Pancreas (tissue), 10 donors: ENCODE results near the gene VPS35L. TPM values are rescaled to one million over a fixed set of nuclear protein-coding genes. Genes with fewer than 3 reads are reported as not detected.
A peak's percentile ranks its signal among the peaks of the same experiment; 100 is the strongest.

Experiments used
- ATAC-seq, 4 donors: fragments of 200-7000 bp; cut with Tn5 transposase; one replicate each; pipeline versions ENCODE4 v1.8.0 to v1.9.1; 2020; ENCODE audit warnings: mild to moderate bottlenecking in 4 of 4, moderate library complexity in 4 of 4
- DNase-seq, 6 donors: peaks; one replicate each; pipeline ENCODE4 v3.0.0-alpha.2; 2020
- FAIRE-seq: peaks from 2 replicates; lab custom pipeline; 2012; peaks lifted over from hg19 to GRCh38; lab: Jason Lieb, UNC
- H3K27ac ChIP-seq, 4 donors: fragments of 200-600 bp; sonication (generic); 1 replicate in 3 of 4; 2 replicates in 1 of 4; pipeline versions ENCODE4 v1.5.0 to v1.8.0; 2020
- H3K27me3 ChIP-seq, 4 donors: fragments of 200-600 bp; one replicate each; pipeline ENCODE4 v1.8.0; 2021
- H3K36me3 ChIP-seq, 3 donors: fragments of 200-600 bp; sonication (generic) in 1 of 3; one replicate each; pipeline versions ENCODE4 v1.5.0 to v1.8.0; 2020 to 2021
- H3K4me1 ChIP-seq, 3 donors: fragments of 200-600 bp; one replicate each; pipeline ENCODE4 v1.8.0; 2021
- H3K4me3 ChIP-seq, 4 donors: fragments of 200-600 bp; sonication (generic) in 2 of 4; one replicate each; pipeline versions ENCODE4 v1.5.0 to v1.8.0; 2020 to 2021
- H3K9me3 ChIP-seq, 4 donors: fragments of 200-600 bp; one replicate each; pipeline ENCODE4 v1.8.0; 2021
- WGBS, 2 donors: extraction: QIAGEN DNeasy Blood & Tissue Kit; methylation state at CpG; one replicate each; pipeline ENCODE4 v1.1.7; 2013; 5-methylcytosine and 5-hydroxymethylcytosine counted together
- intact Hi-C, 3 donors: fragments of 100-400 bp; cut with DNase I; formaldehyde crosslinking; loops; one replicate each; pipeline versions ENCODE4 v1.11.1 to v1.14.2; 2022
- polyA plus RNA-seq, 2 donors: library from polyadenylated mRNA; stranded (reverse); fragments of 200-250 nt; gene quantifications; one replicate each; pipeline ENCODE4 v1.2.3, GENCODE V29; 2013
- total RNA-seq, 6 donors: library from RNA; stranded (reverse); fragmentation: NEBNext Ultra II Directional in 4 of 6; extraction: Animal tissue kit (Norgen Biotek cat#: 25700) in 4 of 6; gene quantifications; one replicate each; pipeline versions ENCODE4 v1.2.1 to v1.2.4, GENCODE V29; 2021 to 2023
- TF ChIP-seq, protein P1 (sequence below), 4 donors: fragments of 200-600 bp; sonication (generic) in 3 of 4; IDR thresholded peaks; one replicate each; pipeline versions ENCODE4 v1.5.0 to v1.8.0; 2021; ENCODE audit warnings: antibody characterized with exemption in 4 of 4
- donor health status: healthy with polysubstance abuse.
- donor health status: DM: no; HTN: no; CAD: no; lungs with moderate emphysema.
- donor health status: DM: no; HTN: no; CAD: no.
- donor health status: control.
- donor health status: control.
- donor health status: Bipolar disorder and iron deficiency.
- donor health status: DM: yes; HTN: yes; CAD: no.
- donor health status: DM: no; HTN: no; CAD: no.
- donor health status: DM: no; HTN: no; CAD: no.
- donor health status: DM: yes; HTN: yes; CAD: no.

VPS35L gene
- total and polyA plus RNA-seq, 8 donors, result 15.2 to 35.3 (median 22.3) TPM

DNA sequence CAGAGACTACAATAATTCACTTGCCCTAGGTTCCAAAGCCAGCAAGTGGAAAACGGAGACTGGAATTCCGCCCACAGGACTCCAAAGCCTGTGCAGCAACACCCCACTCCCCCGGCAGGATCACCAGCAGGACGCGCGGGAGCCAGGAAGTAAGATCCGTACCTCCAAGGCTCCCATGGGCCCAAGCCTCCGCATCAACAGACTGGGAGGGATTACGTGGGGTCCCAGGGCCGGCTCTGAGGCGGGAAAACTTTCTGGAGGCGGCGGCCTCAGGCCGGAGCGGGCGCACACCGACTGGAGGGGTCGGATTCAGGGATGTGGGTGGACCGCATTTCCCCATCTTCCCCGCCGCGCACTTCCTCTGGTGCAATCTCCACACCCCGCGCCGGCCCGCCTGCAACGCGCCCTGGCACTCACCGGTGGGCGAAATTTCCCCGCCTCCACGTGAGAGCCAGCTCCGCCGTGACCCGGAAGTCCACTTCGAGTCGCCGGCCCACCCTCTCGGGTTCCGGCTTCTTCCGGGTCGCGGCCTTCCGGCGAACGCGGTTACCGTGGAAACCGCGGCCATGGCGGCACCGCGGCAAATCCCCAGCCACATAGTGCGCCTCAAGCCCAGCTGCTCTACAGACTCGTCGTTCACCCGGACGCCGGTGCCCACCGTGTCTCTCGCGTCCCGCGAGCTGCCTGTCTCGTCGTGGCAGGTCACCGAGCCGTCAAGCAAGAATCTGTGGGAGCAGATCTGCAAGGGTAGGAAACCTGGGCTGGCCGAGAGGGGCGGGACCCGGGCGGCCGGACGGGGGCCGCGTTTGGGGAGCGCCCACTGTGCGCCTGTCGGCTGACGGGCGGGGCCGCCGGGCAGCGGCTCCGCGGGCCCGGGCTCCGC, 162.5 kb downstream of the VPS35L start, which contains the start of the genes IQCK and KNOP1:
IQCK (plus strand) TSS at position 531 of the 883 bp plus-strand sequence; CDS start at position 567, 36 bp downstream.
KNOP1 (minus strand) TSS at position 487 of the 883 bp plus-strand sequence. CDS start 3,192 bp downstream, outside the sequence.
- intact Hi-C loops, result loop anchor here in 2 of 3 donors (10.0 kb wide), 2 partner anchors 97 to 167 kb away; partner anchors contain the start of gene GPRC5B (in 2 of the 2)
- Histone ChIP-seq H3K27ac (peak within 1 kb of the TSS; percentile 46 to 76 (median 61)), H3K9me3 (no peaks in the 10 kb centered on the region), H3K4me1 (peaks cover 6 to 23% (median 12%) of the 10 kb centered on the region in 3 donors), H3K36me3 (peaks cover 0 to 4% (median 0%) of the 10 kb centered on the region in 3 donors), H3K27me3 (no peaks in the 10 kb centered on the region), H3K4me3 (peak within 1 kb of the TSS; percentile 97 to 100 (median 100))
- TF ChIP-seq, protein P1, sequence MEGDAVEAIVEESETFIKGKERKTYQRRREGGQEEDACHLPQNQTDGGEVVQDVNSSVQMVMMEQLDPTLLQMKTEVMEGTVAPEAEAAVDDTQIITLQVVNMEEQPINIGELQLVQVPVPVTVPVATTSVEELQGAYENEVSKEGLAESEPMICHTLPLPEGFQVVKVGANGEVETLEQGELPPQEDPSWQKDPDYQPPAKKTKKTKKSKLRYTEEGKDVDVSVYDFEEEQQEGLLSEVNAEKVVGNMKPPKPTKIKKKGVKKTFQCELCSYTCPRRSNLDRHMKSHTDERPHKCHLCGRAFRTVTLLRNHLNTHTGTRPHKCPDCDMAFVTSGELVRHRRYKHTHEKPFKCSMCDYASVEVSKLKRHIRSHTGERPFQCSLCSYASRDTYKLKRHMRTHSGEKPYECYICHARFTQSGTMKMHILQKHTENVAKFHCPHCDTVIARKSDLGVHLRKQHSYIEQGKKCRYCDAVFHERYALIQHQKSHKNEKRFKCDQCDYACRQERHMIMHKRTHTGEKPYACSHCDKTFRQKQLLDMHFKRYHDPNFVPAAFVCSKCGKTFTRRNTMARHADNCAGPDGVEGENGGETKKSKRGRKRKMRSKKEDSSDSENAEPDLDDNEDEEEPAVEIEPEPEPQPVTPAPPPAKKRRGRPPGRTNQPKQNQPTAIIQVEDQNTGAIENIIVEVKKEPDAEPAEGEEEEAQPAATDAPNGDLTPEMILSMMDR (IDR thresholded peaks at IDR 0.05), result no peak
- 0% methylated on average over 84 to 88 of the region's 88 CpGs for WGBS, 2 donors
- DNase-seq, result peak; percentile 86 to 95 (median 88)
- ATAC-seq, result peak; percentile 96 to 99 (median 98)
- FAIRE-seq, result no peak

DNA sequence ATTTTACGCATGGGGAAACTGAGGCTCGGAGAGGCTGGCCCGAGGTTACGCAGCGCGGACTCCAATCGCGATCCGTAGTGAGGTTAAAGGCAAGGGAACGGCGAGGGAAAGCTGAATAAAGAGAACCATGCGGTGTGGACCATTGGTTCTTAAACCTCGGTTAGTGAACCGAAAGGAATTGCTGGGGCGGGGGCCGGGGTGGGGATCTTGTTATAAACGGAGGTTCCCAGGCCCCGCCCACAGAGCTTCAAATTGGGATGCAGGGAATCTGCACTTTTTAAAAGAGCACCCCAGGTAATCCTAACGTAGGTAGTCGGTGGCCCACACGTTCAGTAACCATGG, 163.1 kb downstream of the VPS35L start:
- peak overlapping the region in 2 of 4 donors; percentile 66 to 76 for H3K27ac ChIP-seq
- H3K4me3 ChIP-seq, result peak overlapping the region; percentile 97 to 100 (median 100)
- H3K4me1 ChIP-seq, result peaks cover 6 to 23% (median 12%) of the 10 kb centered on the region in 3 donors
- no peaks in the 10 kb centered on the region for H3K27me3 ChIP-seq
- H3K36me3 ChIP-seq, result peaks cover 0 to 4% (median 0%) of the 10 kb centered on the region in 3 donors
- peak in 1 of 6 donors; percentile 25 for DNase-seq
- 0 to 1% methylated on average over 21 of the region's 21 CpGs for WGBS, 2 donors
- intact Hi-C loops, result loop anchor here in 2 of 3 donors (10.0 kb wide), 2 partner anchors 96 to 166 kb away; partner anchors contain the start of gene GPRC5B (in 2 of the 2)
- ATAC-seq, result peak in 3 of 4 donors; percentile 4 to 28 (median 16)
- FAIRE-seq, result no peak
- H3K9me3 ChIP-seq, result no peaks in the 10 kb centered on the region
- TF ChIP-seq, protein P1 (IDR thresholded peaks at IDR 0.05), result no peak

DNA sequence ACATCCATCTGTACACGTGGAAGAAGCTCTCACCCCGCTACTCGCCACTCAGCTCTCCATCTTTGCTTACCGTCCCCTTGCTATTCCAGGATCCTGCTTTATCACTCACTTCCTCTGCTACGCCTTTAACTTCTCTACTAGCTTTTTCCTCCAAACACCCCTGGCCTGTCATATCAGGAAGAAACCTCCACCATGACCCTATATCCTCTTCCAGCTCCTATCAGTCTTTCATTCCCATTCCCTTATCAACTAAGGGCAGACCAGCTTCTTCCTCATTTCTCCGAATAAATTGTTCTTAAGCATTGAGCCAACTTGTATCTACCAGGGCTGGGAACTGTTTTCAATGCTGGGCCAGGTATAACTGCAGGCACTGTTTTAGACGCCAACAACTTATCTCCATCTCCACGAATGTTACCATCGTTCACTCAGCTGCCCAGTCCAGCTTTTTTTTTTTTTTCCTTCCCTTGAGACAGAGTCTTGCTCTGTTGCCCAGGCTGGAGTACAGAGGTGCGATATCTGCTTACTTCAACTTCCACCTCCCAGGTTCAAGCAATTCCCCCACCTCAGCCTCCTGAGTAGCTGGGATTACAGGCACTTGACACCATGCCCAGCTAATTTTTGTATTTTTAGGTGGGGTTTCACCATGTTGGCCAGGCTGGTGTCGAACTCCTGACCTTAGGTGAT, 166.9 kb downstream of the VPS35L start:
- FAIRE-seq (no peak), DNase-seq (no peak), ATAC-seq (no peak)
- Histone ChIP-seq H3K36me3 (no peaks in the 10 kb centered on the region), H3K4me3 (no peak overlapping the region), H3K27me3 (no peaks in the 10 kb centered on the region), H3K27ac (no peak overlapping the region), H3K9me3 (no peaks in the 10 kb centered on the region), H3K4me1 (peaks cover 0 to 6% (median 4%) of the 10 kb centered on the region in 3 donors)
- intact Hi-C loops, result no loop called here
- 81 to 83% methylated on average over 11 of the region's 11 CpGs for WGBS, 2 donors
- TF ChIP-seq, protein P1 (IDR thresholded peaks at IDR 0.05), result no peak

DNA sequence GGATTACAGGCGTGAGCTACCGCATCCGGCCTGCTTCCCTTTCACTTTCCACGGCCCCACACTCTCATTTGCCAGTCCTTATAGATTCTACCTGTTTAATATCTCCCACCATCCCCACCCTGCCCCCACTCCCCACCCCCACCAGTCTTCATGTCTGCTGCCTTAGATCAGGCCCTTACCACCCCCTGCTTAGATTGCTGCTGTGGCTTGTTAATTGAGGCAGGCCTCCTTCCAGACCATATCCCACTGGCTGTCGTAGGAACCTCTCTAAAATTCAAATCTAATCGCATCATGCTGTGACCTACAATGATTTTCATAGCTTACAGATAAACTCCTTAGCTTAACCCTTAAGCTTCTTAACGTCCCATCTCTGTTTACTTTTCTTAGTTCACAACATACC, 167.5 kb downstream of the VPS35L start:
- Histone ChIP-seq H3K27ac (no peak overlapping the region), H3K4me1 (peaks cover 0 to 6% (median 4%) of the 10 kb centered on the region in 3 donors), H3K27me3 (no peaks in the 10 kb centered on the region), H3K36me3 (no peaks in the 10 kb centered on the region), H3K4me3 (no peak overlapping the region), H3K9me3 (no peaks in the 10 kb centered on the region)
- TF ChIP-seq, protein P1 (IDR thresholded peaks at IDR 0.05), result no peak
- ATAC-seq, result no peak
- DNase-seq, result no peak
- intact Hi-C loops, result no loop called here
- no peak for FAIRE-seq
- WGBS, 2 donors, result 78 to 79% methylated on average over 7 of the region's 7 CpGs
